ENCODE results near the gene USP15. TPM values are rescaled to one million over a fixed set of nuclear protein-coding genes. Genes with fewer than 3 reads are reported as not detected.

The USP15 gene
- total and polyA plus RNA-seq, 2 donors from 2014 or later = 31.7 to 62.8 TPM

DNA sequence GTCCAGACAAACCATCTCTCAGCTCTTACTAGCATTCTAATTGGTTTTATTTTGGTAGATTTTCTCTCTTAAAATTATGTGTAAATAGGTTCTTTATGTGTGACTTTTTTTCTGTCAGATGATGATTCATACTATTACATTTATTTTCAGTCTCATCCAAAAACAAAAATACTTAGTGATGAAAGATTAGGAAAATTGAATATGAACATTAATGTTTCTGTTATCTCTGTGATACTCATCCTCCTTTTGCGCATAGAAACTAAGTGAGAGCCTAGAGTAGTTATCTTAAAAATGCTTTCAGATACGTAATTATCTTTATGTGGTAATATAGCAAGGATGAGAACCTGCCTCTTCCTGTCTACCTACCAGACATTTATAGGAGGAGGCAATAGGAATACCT lies 122.3 kb downstream of the USP15 start:
- H3K9me3 ChIP-seq (ENCODE audit: control insufficient read depth in 2 of 3, insufficient read depth in 1 of 3, low read length in 3 of 3) = no peaks in the 10 kb centered on the region
- no peak for DNase-seq
- H3K27me3 ChIP-seq (ENCODE audit: control insufficient read depth, insufficient read depth, low read length) = no peaks in the 10 kb centered on the region
- no peaks in the 10 kb centered on the region for H3K4me1 ChIP-seq (ENCODE audit: control insufficient read depth in 2 of 3, insufficient read depth in 2 of 3, low read depth in 1 of 3, low read length in 3 of 3)
- no peak for FAIRE-seq
- no peak overlapping the region for H3K9ac ChIP-seq (ENCODE audit: low read length in 3 of 3)
- intact Hi-C loops (cut with DNase I) = no loop called here
- no peaks in the 10 kb centered on the region for H3K36me3 ChIP-seq (ENCODE audit: control insufficient read depth in 2 of 3, insufficient read depth in 3 of 3, low read length in 3 of 3)
- no peak overlapping the region for H3K4me3 ChIP-seq (ENCODE audit: low read length in 3 of 3)
- TF ChIP-seq, protein P1, sequence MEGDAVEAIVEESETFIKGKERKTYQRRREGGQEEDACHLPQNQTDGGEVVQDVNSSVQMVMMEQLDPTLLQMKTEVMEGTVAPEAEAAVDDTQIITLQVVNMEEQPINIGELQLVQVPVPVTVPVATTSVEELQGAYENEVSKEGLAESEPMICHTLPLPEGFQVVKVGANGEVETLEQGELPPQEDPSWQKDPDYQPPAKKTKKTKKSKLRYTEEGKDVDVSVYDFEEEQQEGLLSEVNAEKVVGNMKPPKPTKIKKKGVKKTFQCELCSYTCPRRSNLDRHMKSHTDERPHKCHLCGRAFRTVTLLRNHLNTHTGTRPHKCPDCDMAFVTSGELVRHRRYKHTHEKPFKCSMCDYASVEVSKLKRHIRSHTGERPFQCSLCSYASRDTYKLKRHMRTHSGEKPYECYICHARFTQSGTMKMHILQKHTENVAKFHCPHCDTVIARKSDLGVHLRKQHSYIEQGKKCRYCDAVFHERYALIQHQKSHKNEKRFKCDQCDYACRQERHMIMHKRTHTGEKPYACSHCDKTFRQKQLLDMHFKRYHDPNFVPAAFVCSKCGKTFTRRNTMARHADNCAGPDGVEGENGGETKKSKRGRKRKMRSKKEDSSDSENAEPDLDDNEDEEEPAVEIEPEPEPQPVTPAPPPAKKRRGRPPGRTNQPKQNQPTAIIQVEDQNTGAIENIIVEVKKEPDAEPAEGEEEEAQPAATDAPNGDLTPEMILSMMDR (IDR thresholded peaks at IDR 0.05; ENCODE audit: borderline replicate concordance, extremely low read depth, insufficient read depth) = no peak
- H3K27ac ChIP-seq (ENCODE audit: low read depth in 2 of 2, low read length in 2 of 2) = no peak overlapping the region

DNA sequence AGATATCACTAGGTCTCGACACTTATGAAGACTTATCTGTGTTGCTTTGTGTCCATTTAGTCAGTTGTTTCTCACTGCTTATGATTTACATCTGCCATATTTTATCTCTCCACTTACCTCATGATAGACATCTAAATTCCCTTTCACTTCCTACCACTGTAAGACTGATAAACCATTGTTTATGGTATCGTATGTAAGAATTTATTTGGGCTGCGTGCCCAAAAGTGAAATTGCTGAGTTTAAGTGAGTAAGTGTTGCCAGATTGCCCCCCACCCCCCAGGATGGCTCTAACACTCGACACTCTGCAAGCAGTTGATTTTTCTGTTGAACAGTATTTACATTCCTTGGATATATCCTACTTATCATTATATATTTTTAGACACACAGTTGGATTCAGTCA lies 136.5 kb downstream of the USP15 start:
- H3K4me3 ChIP-seq (ENCODE audit: low read length in 3 of 3) = no peak overlapping the region
- no peak for FAIRE-seq
- H3K36me3 ChIP-seq (ENCODE audit: control insufficient read depth in 2 of 3, insufficient read depth in 3 of 3, low read length in 3 of 3) = peaks cover 0 to 14% (median 14%) of the 10 kb centered on the region in 3 donors
- no peak overlapping the region for H3K27ac ChIP-seq (ENCODE audit: low read depth in 2 of 2, low read length in 2 of 2)
- no peak overlapping the region for H3K9ac ChIP-seq (ENCODE audit: low read length in 3 of 3)
- peak in 3 of 5 donors; percentile 5 to 20 (median 12) for DNase-seq
- H3K4me1 ChIP-seq (ENCODE audit: control insufficient read depth in 2 of 3, insufficient read depth in 2 of 3, low read depth in 1 of 3, low read length in 3 of 3) = no peaks in the 10 kb centered on the region
- intact Hi-C loops (cut with DNase I) = no loop called here
- TF ChIP-seq, protein P1 (IDR thresholded peaks at IDR 0.05; ENCODE audit: borderline replicate concordance, extremely low read depth, insufficient read depth) = no peak
- no peaks in the 10 kb centered on the region for H3K9me3 ChIP-seq (ENCODE audit: control insufficient read depth in 2 of 3, insufficient read depth in 1 of 3, low read length in 3 of 3)
- H3K27me3 ChIP-seq (ENCODE audit: control insufficient read depth, insufficient read depth, low read length) = no peaks in the 10 kb centered on the region

GRCh38 chr12:62400135-62400534 lies 139.9 kb downstream of the USP15 start:
- Histone ChIP-seq H3K36me3 (ENCODE audit: control insufficient read depth in 2 of 3, insufficient read depth in 3 of 3, low read length in 3 of 3) (peaks cover 0 to 29% (median 19%) of the 10 kb centered on the region in 3 donors), H3K4me3 (ENCODE audit: low read length in 3 of 3) (no peak overlapping the region)

More at GRCh38 chr12:62400135-62400534, 139.9 kb downstream of the USP15 start:
- H3K9me3 ChIP-seq (ENCODE audit: control insufficient read depth in 2 of 3, insufficient read depth in 1 of 3, low read length in 3 of 3) = no peaks in the 10 kb centered on the region
- intact Hi-C loops (cut with DNase I) = no loop called here
- no peak for FAIRE-seq
- H3K4me1 ChIP-seq (ENCODE audit: control insufficient read depth in 2 of 3, insufficient read depth in 2 of 3, low read depth in 1 of 3, low read length in 3 of 3) = no peaks in the 10 kb centered on the region
- no peak for DNase-seq
- no peak overlapping the region for H3K9ac ChIP-seq (ENCODE audit: low read length in 3 of 3)
- no peaks in the 10 kb centered on the region for H3K27me3 ChIP-seq (ENCODE audit: control insufficient read depth, insufficient read depth, low read length)
- no peak overlapping the region for H3K27ac ChIP-seq (ENCODE audit: low read depth in 2 of 2, low read length in 2 of 2)
- TF ChIP-seq, protein P1 (IDR thresholded peaks at IDR 0.05; ENCODE audit: borderline replicate concordance, extremely low read depth, insufficient read depth) = no peak
